Measurements from ENCODE around the gene TCF25. TPM values are rescaled to one million over a fixed set of nuclear protein-coding genes. Genes with fewer than 3 reads are reported as not detected.

Gene TCF25
- total and polyA plus RNA-seq, 2 experiments from 2014 or later, result 95.4 to 143 TPM

GRCh38 chr16:89949756-89950155, 76.4 kb downstream of the TCF25 start:
- Histone ChIP-seq H2AFZ (no peak overlapping the region), H4K20me1 (replicated peaks; ENCODE audit: insufficient read depth) (no peaks in the 10 kb centered on the region; the same call in 1 of the 2 replicates), H3K4me1 (ENCODE audit: insufficient read depth) (peaks cover 3% of the 10 kb centered on the region; the same call in 1 of the 2 replicates), H3K4me3 (peak overlapping the region; percentile 69), H3F3A (replicated peaks; ENCODE audit: low read depth) (no peaks in the 10 kb centered on the region; the same call in 1 of the 2 replicates), H3K27me3 (ENCODE audit: insufficient read depth) (peaks cover 34% of the 10 kb centered on the region), H3K9me2 (ENCODE audit: insufficient read depth) (no peaks in the 10 kb centered on the region), H3K79me2 (replicated peaks; ENCODE audit: insufficient read depth) (no peaks in the 10 kb centered on the region), H3K36me3 (ENCODE audit: insufficient read depth) (no peaks in the 10 kb centered on the region), H3K27ac (ENCODE audit: low read depth) (no peak overlapping the region), H3K4me2 (peak overlapping the region; percentile 79)
- ATAC-seq (no peak), DNase-seq (ENCODE audit: low spot score) (no peak)
- Mint-ChIP-seq H3K4me1 (peaks cover 2% of the 10 kb centered on the region; the same call in 1 of the 3 replicates), H3K27ac (no peak overlapping the region), H3K9me3 (peaks cover 4% of the 10 kb centered on the region; the same call in 1 of the 3 replicates), H3K27me3 (ENCODE audit: insufficient read depth, low read depth, poor library complexity) (peaks cover 42% of the 10 kb centered on the region), H3K4me3 (peak overlapping the region; percentile 76), H3K36me3 (ENCODE audit: low read depth) (no peaks in the 10 kb centered on the region; the same call in 2 of the 3 replicates)
- TF ChIP-seq NANOG (IDR thresholded peaks at IDR 0.05; ENCODE audit: borderline replicate concordance), result no peak

GRCh38 chr16:89951509-89951908, 78.1 kb downstream of the TCF25 start:
- ATAC-seq, result no peak
- H3K9me3 Mint-ChIP-seq, result peaks cover 4% of the 10 kb centered on the region; the same call in 1 of the 3 replicates

GRCh38 chr16:89952049-89952448, 78.7 kb downstream of the TCF25 start:
- Mint-ChIP-seq H3K4me1 (peaks cover 2% of the 10 kb centered on the region; the same call in 1 of the 3 replicates), H3K36me3 (ENCODE audit: low read depth) (peaks cover 2% of the 10 kb centered on the region; the same call in 2 of the 3 replicates), H3K27me3 (ENCODE audit: insufficient read depth, low read depth, poor library complexity) (peaks cover 30% of the 10 kb centered on the region), H3K4me3 (no peak overlapping the region), H3K9me3 (peaks cover 4% of the 10 kb centered on the region; the same call in 1 of the 3 replicates), H3K27ac (no peak overlapping the region)
- TF ChIP-seq CREB1 (CRISPR knock-in tag; IDR thresholded peaks at IDR 0.05; ENCODE audit: low read depth), result no peak
- no peak for TF ChIP-seq ETS1 (IDR thresholded peaks at IDR 0.05)
- TF ChIP-seq STAT1 (IDR thresholded peaks at IDR 0.05; ENCODE audit: unreplicated experiment), result no peak
- TF ChIP-seq ZNF331 (CRISPR knock-in tag; IDR thresholded peaks at IDR 0.05; ENCODE audit: low read depth), result no peak
- TF ChIP-seq EZH2 (IDR thresholded peaks at IDR 0.05; ENCODE audit: low read depth, unreplicated experiment), result no peak
- Histone ChIP-seq H3K79me2 (replicated peaks; ENCODE audit: insufficient read depth) (no peaks in the 10 kb centered on the region), H3K4me3 (no peak overlapping the region), H3F3A (replicated peaks; ENCODE audit: low read depth) (no peaks in the 10 kb centered on the region; the same call in 1 of the 2 replicates), H3K27me3 (ENCODE audit: insufficient read depth) (peaks cover 22% of the 10 kb centered on the region), H3K9me2 (ENCODE audit: insufficient read depth) (no peaks in the 10 kb centered on the region), H4K20me1 (replicated peaks; ENCODE audit: insufficient read depth) (no peaks in the 10 kb centered on the region; the same call in 1 of the 2 replicates), H3K4me2 (no peak overlapping the region), H2AFZ (no peak overlapping the region), H3K27ac (ENCODE audit: low read depth) (no peak overlapping the region), H3K36me3 (ENCODE audit: insufficient read depth) (no peaks in the 10 kb centered on the region), H3K4me1 (ENCODE audit: insufficient read depth) (peaks cover 3% of the 10 kb centered on the region; the same call in 1 of the 2 replicates)
- DNase-seq (ENCODE audit: low spot score), result no peak
- ATAC-seq, result no peak

More at GRCh38 chr16:89951509-89951908, 78.1 kb downstream of the TCF25 start:
- H3K27me3 ChIP-seq (ENCODE audit: insufficient read depth), result peaks cover 27% of the 10 kb centered on the region
- H3K4me3 ChIP-seq, result no peak overlapping the region
- Mint-ChIP-seq H3K27ac (no peak overlapping the region), H3K36me3 (ENCODE audit: low read depth) (peaks cover 2% of the 10 kb centered on the region; the same call in 2 of the 3 replicates), H3K27me3 (ENCODE audit: insufficient read depth, low read depth, poor library complexity) (peaks cover 34% of the 10 kb centered on the region), H3K4me1 (peaks cover 2% of the 10 kb centered on the region; the same call in 1 of the 3 replicates), H3K4me3 (no peak overlapping the region)
- H3F3A ChIP-seq (replicated peaks; ENCODE audit: low read depth), result no peaks in the 10 kb centered on the region; the same call in 1 of the 2 replicates
- H3K27ac ChIP-seq (ENCODE audit: low read depth), result no peak overlapping the region
- TF ChIP-seq EZH2 (IDR thresholded peaks at IDR 0.05; ENCODE audit: low read depth, unreplicated experiment), result no peak
- TF ChIP-seq ZNF331 (CRISPR knock-in tag; IDR thresholded peaks at IDR 0.05; ENCODE audit: low read depth), result no peak
- TF ChIP-seq EZH2phosphoT487 (IDR thresholded peaks at IDR 0.05; ENCODE audit: unreplicated experiment), result no peak
- H3K36me3 ChIP-seq (ENCODE audit: insufficient read depth), result no peaks in the 10 kb centered on the region
- DNase-seq (ENCODE audit: low spot score), result peak; percentile 19
- H3K79me2 ChIP-seq (replicated peaks; ENCODE audit: insufficient read depth), result no peaks in the 10 kb centered on the region
- H2AFZ ChIP-seq, result no peak overlapping the region
- H3K4me2 ChIP-seq, result no peak overlapping the region
- no peaks in the 10 kb centered on the region for H3K9me2 ChIP-seq (ENCODE audit: insufficient read depth)
- no peaks in the 10 kb centered on the region; the same call in 1 of the 2 replicates for H4K20me1 ChIP-seq (replicated peaks; ENCODE audit: insufficient read depth)
- H3K4me1 ChIP-seq (ENCODE audit: insufficient read depth), result peaks cover 3% of the 10 kb centered on the region; the same call in 1 of the 2 replicates

Data from GM23338 (cell line).